ENCODE results near the gene PHACTR1. TPM values are rescaled to one million over a fixed set of nuclear protein-coding genes. Genes with fewer than 3 reads are reported as not detected.

The PHACTR1 gene
- total RNA-seq, 2 experiments from 2014 or later, result 1.3 to 2.3 TPM

GRCh38 chr6:13302291-13302690 is 585.7 kb downstream of the PHACTR1 start:
- no peak for DNase-seq
- CTCF ChIA-PET, result no interaction called here
- no peak overlapping the region for H3K4me3 Mint-ChIP-seq
- H3K4me3 ChIP-seq (ENCODE audit: low read length), result no peak overlapping the region
- no peaks in the 10 kb centered on the region for H3K27me3 Mint-ChIP-seq
- H3K27me3 ChIP-seq (ENCODE audit: control insufficient read depth in 1 of 2, insufficient read depth in 2 of 2, low read length in 2 of 2), result no peaks in the 10 kb centered on the region
- H3K9me3 Mint-ChIP-seq, result no peaks in the 10 kb centered on the region
- H3K36me3 ChIP-seq (ENCODE audit: insufficient read depth, low read length), result peaks cover 72% of the 10 kb centered on the region
- peaks cover 19% of the 10 kb centered on the region for H3K4me1 Mint-ChIP-seq (ENCODE audit: low read depth)
- peaks cover 14% of the 10 kb centered on the region for H3K4me1 ChIP-seq (ENCODE audit: insufficient read depth, low read length)
- peaks cover 94% of the 10 kb centered on the region for H3K36me3 Mint-ChIP-seq (ENCODE audit: low read depth)
- H3K9me3 ChIP-seq (ENCODE audit: control insufficient read depth in 1 of 2, insufficient read depth in 1 of 2, low read length in 2 of 2), result no peaks in the 10 kb centered on the region
- ATAC-seq (ENCODE audit: poor library complexity), result no peak
- POLR2A ChIA-PET, result interaction anchor here (0.6 kb wide), 2 partner anchors 25 to 1450 kb away, joined by 3 to 4 read pairs; no protein-coding TSS in a partner anchor
- H3K27ac Mint-ChIP-seq, result no peak overlapping the region
- intact Hi-C loops (cut with DNase I, micrococcal nuclease), result no loop called here
- H3K27ac ChIP-seq (ENCODE audit: low read depth in 1 of 2, low read length in 2 of 2), result peak overlapping the region in 1 of 2 donors; percentile 57
- TF ChIP-seq CTCF (IDR thresholded peaks at IDR 0.05), result no peak

- Histone ChIP-seq H3K36me3 (ENCODE audit: insufficient read depth, low read length) (peaks cover 77% of the 10 kb centered on the region), H3K27me3 (ENCODE audit: control insufficient read depth in 1 of 2, insufficient read depth in 2 of 2, low read length in 2 of 2) (no peaks in the 10 kb centered on the region), H3K4me1 (ENCODE audit: insufficient read depth, low read length) (peaks cover 14% of the 10 kb centered on the region), H3K9me3 (ENCODE audit: control insufficient read depth in 1 of 2, insufficient read depth in 1 of 2, low read length in 2 of 2) (no peaks in the 10 kb centered on the region), H3K4me3 (ENCODE audit: low read length) (no peak overlapping the region), H3K27ac (ENCODE audit: low read depth in 1 of 2, low read length in 2 of 2) (peak overlapping the region in 1 of 2 donors; percentile 57)
- no peak for TF ChIP-seq CTCF (IDR thresholded peaks at IDR 0.05)
- POLR2A ChIA-PET, result interaction anchor here (0.6 kb wide), 2 partner anchors 24 to 1450 kb away, joined by 3 to 4 read pairs; no protein-coding TSS in a partner anchor
- DNase-seq, result peak in 7 of 14 experiments; percentile 1 to 83 (median 30)
- Mint-ChIP-seq H3K9me3 (no peaks in the 10 kb centered on the region), H3K4me1 (ENCODE audit: low read depth) (peaks cover 19% of the 10 kb centered on the region), H3K36me3 (ENCODE audit: low read depth) (peaks cover 94% of the 10 kb centered on the region), H3K4me3 (no peak overlapping the region), H3K27me3 (no peaks in the 10 kb centered on the region), H3K27ac (peak overlapping the region; percentile 47)
- ATAC-seq (ENCODE audit: poor library complexity), result peak; percentile 81
- intact Hi-C loops (cut with DNase I, micrococcal nuclease), result no loop called here
- CTCF ChIA-PET, result no interaction called here
Measured at GRCh38 chr6:13302751-13303667, 586.4 kb downstream of the PHACTR1 start.

GRCh38 chr6:13303668-13304017 is 587.1 kb downstream of the PHACTR1 start:
- H3K27ac Mint-ChIP-seq, result peak overlapping the region; percentile 47
- no peaks in the 10 kb centered on the region for H3K9me3 Mint-ChIP-seq
- no peak for ATAC-seq (ENCODE audit: poor library complexity)
- ChIA-PET CTCF (no interaction called here), POLR2A (no interaction called here)
- Histone ChIP-seq H3K36me3 (ENCODE audit: insufficient read depth, low read length) (peaks cover 77% of the 10 kb centered on the region), H3K4me1 (ENCODE audit: insufficient read depth, low read length) (peaks cover 14% of the 10 kb centered on the region), H3K27ac (ENCODE audit: low read depth in 1 of 2, low read length in 2 of 2) (peak overlapping the region in 1 of 2 donors; percentile 47), H3K27me3 (ENCODE audit: control insufficient read depth in 1 of 2, insufficient read depth in 2 of 2, low read length in 2 of 2) (no peaks in the 10 kb centered on the region), H3K4me3 (ENCODE audit: low read length) (no peak overlapping the region), H3K9me3 (ENCODE audit: control insufficient read depth in 1 of 2, insufficient read depth in 1 of 2, low read length in 2 of 2) (no peaks in the 10 kb centered on the region)
- H3K36me3 Mint-ChIP-seq (ENCODE audit: low read depth), result peaks cover 94% of the 10 kb centered on the region
- peaks cover 19% of the 10 kb centered on the region for H3K4me1 Mint-ChIP-seq (ENCODE audit: low read depth)
- H3K4me3 Mint-ChIP-seq, result no peak overlapping the region
- H3K27me3 Mint-ChIP-seq, result no peaks in the 10 kb centered on the region
- no peak for TF ChIP-seq CTCF (IDR thresholded peaks at IDR 0.05)
- DNase-seq, result peak in 3 of 14 experiments; percentile 36 to 49 (median 44)
- intact Hi-C loops (cut with DNase I, micrococcal nuclease), result no loop called here

Measured in CD4-positive, alpha-beta T cell (primary cell).